Breast epithelium (tissue), 3 donors: ENCODE measurements around the gene SMAD7.

Source experiments
- POLR2AphosphoS5 ChIP-seq, 3 donors: sonication (generic); formaldehyde crosslinking; IDR thresholded peaks; one replicate each; pipeline ENCODE4 v1.6.1; 2017; ENCODE audit warnings: antibody characterized with exemption in 3 of 3
- TF ChIP-seq, protein P1 (sequence below), 3 donors: fragments of 450-650 bp; IDR thresholded peaks; one replicate each; pipeline ENCODE4 v1.5.1; 2016 to 2017; ENCODE audit warnings: antibody characterized with exemption in 3 of 3, mild to moderate bottlenecking in 3 of 3, moderate library complexity in 3 of 3

DNA sequence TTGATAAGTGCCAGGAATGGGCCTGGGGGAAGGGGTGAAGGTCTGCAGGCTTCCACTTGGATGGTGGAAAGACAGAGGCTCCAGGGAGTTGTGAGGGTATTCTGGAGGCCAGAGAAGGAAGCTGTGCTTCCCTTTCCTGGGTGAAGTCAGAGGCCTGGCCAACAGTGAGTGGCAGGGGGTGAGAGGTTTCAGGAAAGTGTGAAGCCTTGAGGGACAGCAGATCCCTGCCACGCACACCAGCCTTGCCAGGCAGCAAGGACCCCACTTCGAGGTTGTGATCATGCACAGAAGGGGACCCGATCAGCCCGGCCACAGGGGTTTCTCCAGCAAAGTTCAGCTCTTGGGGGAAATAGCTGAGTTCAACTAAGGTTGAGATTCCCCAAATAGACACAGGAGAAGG, 66.5 kb downstream of the SMAD7 start:
- TF ChIP-seq, protein P1, sequence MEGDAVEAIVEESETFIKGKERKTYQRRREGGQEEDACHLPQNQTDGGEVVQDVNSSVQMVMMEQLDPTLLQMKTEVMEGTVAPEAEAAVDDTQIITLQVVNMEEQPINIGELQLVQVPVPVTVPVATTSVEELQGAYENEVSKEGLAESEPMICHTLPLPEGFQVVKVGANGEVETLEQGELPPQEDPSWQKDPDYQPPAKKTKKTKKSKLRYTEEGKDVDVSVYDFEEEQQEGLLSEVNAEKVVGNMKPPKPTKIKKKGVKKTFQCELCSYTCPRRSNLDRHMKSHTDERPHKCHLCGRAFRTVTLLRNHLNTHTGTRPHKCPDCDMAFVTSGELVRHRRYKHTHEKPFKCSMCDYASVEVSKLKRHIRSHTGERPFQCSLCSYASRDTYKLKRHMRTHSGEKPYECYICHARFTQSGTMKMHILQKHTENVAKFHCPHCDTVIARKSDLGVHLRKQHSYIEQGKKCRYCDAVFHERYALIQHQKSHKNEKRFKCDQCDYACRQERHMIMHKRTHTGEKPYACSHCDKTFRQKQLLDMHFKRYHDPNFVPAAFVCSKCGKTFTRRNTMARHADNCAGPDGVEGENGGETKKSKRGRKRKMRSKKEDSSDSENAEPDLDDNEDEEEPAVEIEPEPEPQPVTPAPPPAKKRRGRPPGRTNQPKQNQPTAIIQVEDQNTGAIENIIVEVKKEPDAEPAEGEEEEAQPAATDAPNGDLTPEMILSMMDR (IDR thresholded peaks at IDR 0.05): no peak
- TF ChIP-seq POLR2AphosphoS5 (IDR thresholded peaks at IDR 0.05): no peak
